Coronary artery (tissue), 2 donors: ENCODE measurements around the gene NGF.

ENCODE experiments used
- DNase-seq: peaks from one replicate; pipeline ENCODE4 v3.0.0-alpha.2; 2017; ENCODE audit warnings: low spot score
- H3K27ac ChIP-seq, 2 donors: fragments of 200-600 bp; sonication (generic); one replicate each; pipeline ENCODE4 v1.5.1; 2016 to 2019
- H3K4me3 ChIP-seq: fragments of 200-600 bp; sonication (generic); 2 replicates; pipeline ENCODE4 v1.5.1; 2016; ENCODE audit warnings: mild to moderate bottlenecking, moderate library complexity
- TF ChIP-seq, protein P1 (sequence below): fragments of 200-600 bp; sonication (generic); IDR thresholded peaks from one replicate; pipeline ENCODE4 v1.5.1; 2019; ENCODE audit warnings: antibody characterized with exemption

NGF gene

DNA sequence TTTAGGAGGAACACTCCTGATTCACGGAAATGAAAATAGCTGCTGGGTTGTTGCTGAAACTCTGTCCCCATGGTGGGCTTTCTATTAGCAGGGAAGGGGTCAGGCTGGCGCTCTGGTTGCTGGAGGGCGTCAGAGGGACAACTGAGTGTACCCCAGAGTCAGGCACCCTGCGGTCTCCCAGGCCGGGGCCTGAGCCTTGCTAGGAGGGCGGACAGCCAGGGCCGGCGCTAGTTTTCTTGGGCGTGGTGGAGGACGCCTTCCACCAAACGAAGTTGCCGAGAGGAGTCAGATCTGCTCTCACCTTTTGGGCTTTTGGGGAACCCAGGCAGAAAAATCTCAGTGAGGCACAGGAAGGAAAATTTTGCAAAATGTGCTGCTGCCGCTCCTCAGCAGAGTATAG, 54.8 kb downstream of the NGF start:
- H3K27ac ChIP-seq, result peak overlapping the region; percentile 77 to 93
- no peak for DNase-seq
- TF ChIP-seq, protein P1, sequence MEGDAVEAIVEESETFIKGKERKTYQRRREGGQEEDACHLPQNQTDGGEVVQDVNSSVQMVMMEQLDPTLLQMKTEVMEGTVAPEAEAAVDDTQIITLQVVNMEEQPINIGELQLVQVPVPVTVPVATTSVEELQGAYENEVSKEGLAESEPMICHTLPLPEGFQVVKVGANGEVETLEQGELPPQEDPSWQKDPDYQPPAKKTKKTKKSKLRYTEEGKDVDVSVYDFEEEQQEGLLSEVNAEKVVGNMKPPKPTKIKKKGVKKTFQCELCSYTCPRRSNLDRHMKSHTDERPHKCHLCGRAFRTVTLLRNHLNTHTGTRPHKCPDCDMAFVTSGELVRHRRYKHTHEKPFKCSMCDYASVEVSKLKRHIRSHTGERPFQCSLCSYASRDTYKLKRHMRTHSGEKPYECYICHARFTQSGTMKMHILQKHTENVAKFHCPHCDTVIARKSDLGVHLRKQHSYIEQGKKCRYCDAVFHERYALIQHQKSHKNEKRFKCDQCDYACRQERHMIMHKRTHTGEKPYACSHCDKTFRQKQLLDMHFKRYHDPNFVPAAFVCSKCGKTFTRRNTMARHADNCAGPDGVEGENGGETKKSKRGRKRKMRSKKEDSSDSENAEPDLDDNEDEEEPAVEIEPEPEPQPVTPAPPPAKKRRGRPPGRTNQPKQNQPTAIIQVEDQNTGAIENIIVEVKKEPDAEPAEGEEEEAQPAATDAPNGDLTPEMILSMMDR, result no peak
- H3K4me3 ChIP-seq, result peak overlapping the region; percentile 54

DNA sequence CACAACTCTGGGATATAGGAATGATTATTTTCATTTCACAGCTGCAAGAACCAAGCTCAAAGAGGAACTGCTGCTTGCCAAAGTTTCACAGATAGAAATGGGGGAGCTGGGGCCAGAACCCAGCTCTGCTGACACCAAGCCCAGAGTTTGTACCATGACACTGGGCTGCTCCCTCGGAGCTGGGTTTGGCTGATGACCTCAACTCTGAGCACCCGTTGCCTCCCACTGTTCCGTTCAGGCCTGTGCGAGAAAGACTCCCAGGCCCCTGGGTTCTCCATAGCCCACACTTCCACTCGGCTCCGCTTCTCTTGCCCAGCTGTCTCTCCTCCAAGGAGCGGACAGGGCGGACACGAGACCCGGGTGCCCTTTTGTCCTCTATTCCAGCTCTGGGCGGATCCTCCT, 55.2 kb downstream of the NGF start:
- peak overlapping the region; percentile 54 for H3K4me3 ChIP-seq
- DNase-seq, result peak; percentile 89
- H3K27ac ChIP-seq, result peak overlapping the region; percentile 77 to 93
- TF ChIP-seq, protein P1, result no peak

DNA sequence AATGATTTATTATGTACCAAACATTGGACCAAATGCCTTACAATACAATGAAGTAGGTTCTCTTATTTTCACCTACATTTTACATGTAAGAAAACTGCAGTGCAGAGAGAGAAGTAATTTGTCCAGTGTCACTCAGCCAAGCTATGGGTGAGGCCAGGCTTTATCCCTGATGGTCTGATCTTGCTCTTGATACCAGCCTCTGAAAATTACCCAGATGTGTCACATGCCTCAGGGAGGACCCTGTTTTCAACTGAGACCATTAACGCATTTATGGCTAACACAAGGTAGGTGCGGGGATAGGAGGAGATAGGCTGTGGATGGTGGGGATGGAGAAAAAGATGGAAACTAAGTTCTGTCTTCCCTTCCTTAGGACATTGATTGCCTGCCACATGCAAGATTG, 56.9 kb downstream of the NGF start:
- peak overlapping the region in 1 of 2 donors; percentile 18 for H3K27ac ChIP-seq
- no peak for DNase-seq
- H3K4me3 ChIP-seq, result no peak overlapping the region
- TF ChIP-seq, protein P1, result no peak

DNA sequence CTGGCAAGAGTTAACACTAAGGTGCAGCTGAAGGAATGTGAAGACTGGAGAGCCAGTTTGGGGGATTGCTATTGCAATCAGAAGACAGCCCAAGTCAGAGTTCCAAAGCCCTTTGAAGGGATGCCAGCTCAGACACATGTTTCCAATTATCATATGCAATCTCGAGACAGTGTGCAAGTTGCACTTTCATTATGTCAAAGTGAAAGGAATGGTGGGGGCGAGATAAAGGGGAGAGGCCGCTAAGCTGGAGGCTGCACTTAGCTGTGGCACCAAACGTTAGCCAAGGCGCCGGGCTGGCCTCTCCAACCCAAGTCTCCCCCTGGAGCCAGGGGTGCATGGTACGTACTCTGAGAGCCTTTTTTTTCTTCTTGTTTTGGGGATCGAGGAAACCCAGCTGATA, 58.0 kb downstream of the NGF start:
- TF ChIP-seq, protein P1, result no peak
- Histone ChIP-seq H3K4me3 (no peak overlapping the region), H3K27ac (peak overlapping the region in 1 of 2 donors; percentile 18)
- DNase-seq, result no peak

DNA sequence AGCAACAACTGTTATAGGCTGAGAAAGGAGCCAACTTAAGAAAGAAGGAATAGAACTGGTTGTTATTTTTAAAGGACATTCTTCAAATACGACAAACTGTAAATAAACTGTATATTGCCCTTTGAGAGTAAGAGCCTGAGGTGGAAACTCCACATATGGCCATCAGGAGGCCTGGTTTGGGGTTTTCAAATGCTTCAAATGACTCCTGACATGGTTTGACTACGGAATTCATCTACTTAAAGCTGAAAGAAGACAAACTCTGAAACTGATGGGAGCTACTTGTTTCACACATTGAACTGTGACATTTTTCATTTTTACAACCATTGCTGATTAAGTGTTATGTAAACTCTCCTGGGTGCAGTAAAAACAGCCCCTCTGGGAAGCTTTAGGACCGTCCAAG, 59.8 kb downstream of the NGF start:
- TF ChIP-seq, protein P1, result no peak
- Histone ChIP-seq H3K4me3 (no peak overlapping the region), H3K27ac (no peak overlapping the region)
- DNase-seq, result no peak

DNA sequence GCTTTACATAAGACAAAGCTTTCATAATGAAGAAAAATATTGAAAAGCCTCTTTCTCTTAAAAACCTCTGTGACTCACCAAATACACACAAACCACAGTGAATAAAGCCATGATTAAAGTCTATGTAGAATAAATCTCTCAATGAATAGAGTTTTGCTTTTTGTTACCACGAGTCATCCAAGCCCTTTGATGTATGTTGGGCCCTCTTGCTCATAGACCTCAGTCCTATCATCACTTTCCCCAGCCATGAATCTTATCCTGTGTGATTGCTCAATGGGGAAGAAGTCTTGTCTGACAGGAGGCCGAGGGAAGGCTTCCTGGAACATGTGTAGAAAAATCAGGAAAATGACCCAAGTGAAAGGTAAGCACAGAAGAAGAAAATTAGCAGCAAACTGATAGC, 60.8 kb downstream of the NGF start:
- no peak for DNase-seq
- Histone ChIP-seq H3K4me3 (no peak overlapping the region), H3K27ac (no peak overlapping the region)
- TF ChIP-seq, protein P1, result no peak

DNA sequence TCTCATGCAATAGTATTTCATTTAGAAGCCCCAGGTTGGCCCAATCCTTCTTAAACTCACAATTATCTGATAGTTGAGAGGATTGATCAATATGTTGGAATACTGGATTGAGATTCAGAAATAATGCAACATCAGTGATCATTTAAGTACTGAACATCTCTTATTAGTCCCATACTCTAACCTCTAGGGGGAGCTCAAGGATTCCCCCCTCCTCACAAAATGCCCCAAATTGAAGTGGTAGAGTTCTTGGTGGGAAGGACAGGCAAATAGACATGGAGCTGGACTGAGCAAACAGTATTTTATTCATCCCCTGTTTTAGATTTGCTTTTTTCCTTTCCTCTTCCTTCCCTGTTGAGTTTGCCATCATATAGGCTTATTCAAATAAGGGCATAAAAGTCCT, 62.8 kb downstream of the NGF start:
- H3K4me3 ChIP-seq, result no peak overlapping the region
- TF ChIP-seq, protein P1, result peak; percentile 22
- DNase-seq, result no peak
- no peak overlapping the region for H3K27ac ChIP-seq
